RWPE1 (cell line): ENCODE data around the gene VIT.

Source experiments
- CTCF ChIA-PET: fragments of 350-600 bp; sonication (Branson Sonifier 250); formaldehyde crosslinking; extraction: SDS; loops from one replicate; lab custom pipeline; 2021; lab: Yijun Ruan, JAX
- POLR2A ChIA-PET: fragments of 400-600 bp; formaldehyde crosslinking; extraction: SDS; loops from one replicate; lab custom pipeline; 2020; ENCODE audit warnings: antibody characterized with exemption; ENCODE audit not compliant: low non-redundant PET; lab: Yijun Ruan, JAX
- DNase-seq: peaks from one replicate; pipeline ENCODE4 v3.0.0; 2012; ENCODE audit warnings: low spot score
- H3K27ac ChIP-seq: fragments of 450-650 bp; 2 replicates; pipeline ENCODE4 v1.5.1; 2017
- CTCF ChIP-seq: fragments of 450-650 bp; conservative IDR thresholded peaks from 2 replicates; pipeline ENCODE4 v1.5.1; 2017; ENCODE audit warnings: low read depth, mild to moderate bottlenecking

VIT gene

GRCh38 chr2:36731941-36732672, 35.6 kb downstream of the VIT start:
- ChIA-PET POLR2A (no interaction called here), CTCF (no interaction called here)
- no peak for DNase-seq
- no peak overlapping the region for H3K27ac ChIP-seq
- TF ChIP-seq CTCF = no peak

- TF ChIP-seq CTCF = no peak
- H3K27ac ChIP-seq = no peak overlapping the region
- CTCF ChIA-PET = no interaction called here
- POLR2A ChIA-PET = no interaction called here
- DNase-seq = no peak
Observed at GRCh38 chr2:36732673-36733036, 36.1 kb downstream of the VIT start.

GRCh38 chr2:36733215-36733614, 36.7 kb downstream of the VIT start:
- H3K27ac ChIP-seq = no peak overlapping the region

GRCh38 chr2:36734304-36734703, 37.8 kb downstream of the VIT start:
- CTCF ChIA-PET = interaction anchor here (0.7 kb wide), 1 partner anchor 1826 kb away, joined by 3 read pairs; no protein-coding TSS in a partner anchor
- POLR2A ChIA-PET = no interaction called here
- TF ChIP-seq CTCF = no peak
- DNase-seq = no peak
- no peak overlapping the region for H3K27ac ChIP-seq

More at GRCh38 chr2:36733215-36733614, 36.7 kb downstream of the VIT start:
- CTCF ChIA-PET = no interaction called here
- DNase-seq = no peak
- no peak for TF ChIP-seq CTCF
- POLR2A ChIA-PET = no interaction called here

- no peak for DNase-seq
- CTCF ChIA-PET = no interaction called here
- no peak for TF ChIP-seq CTCF
- H3K27ac ChIP-seq = no peak overlapping the region
- POLR2A ChIA-PET = no interaction called here
Observed at GRCh38 chr2:36737131-36737750, 40.7 kb downstream of the VIT start.

GRCh38 chr2:36740061-36740460, 43.6 kb downstream of the VIT start:
- no peak for DNase-seq
- no peak overlapping the region for H3K27ac ChIP-seq
- ChIA-PET CTCF (no interaction called here), POLR2A (no interaction called here)
- TF ChIP-seq CTCF = no peak
